Stimulated activated naive CD4-positive, alpha-beta T cell treated with Interleukin-2 at 50 U/mL for 16 hours (primary cell): Measurements from ENCODE around the gene NRAP.

ENCODE experiments used
- DNase-seq: peaks from one replicate; lab custom pipeline; 2025; lab: John Stamatoyannopoulos, UW

NRAP gene

GRCh38 chr10:113631684-113632367 is 32.0 kb downstream of the NRAP start:
- no peak for DNase-seq

GRCh38 chr10:113630929-113631533 is 32.8 kb downstream of the NRAP start:
- DNase-seq = no peak

GRCh38 chr10:113628607-113629153 is 35.2 kb downstream of the NRAP start:
- no peak for DNase-seq

- no peak for DNase-seq
Measured at GRCh38 chr10:113627836-113628235, 36.0 kb downstream of the NRAP start.

GRCh38 chr10:113626809-113627355 is 37.0 kb downstream of the NRAP start:
- DNase-seq = no peak

- no peak for DNase-seq
Measured at GRCh38 chr10:113625461-113626186, 38.2 kb downstream of the NRAP start.

- DNase-seq = no peak
Measured at GRCh38 chr10:113622831-113623230, 41.0 kb downstream of the NRAP start.

- DNase-seq = no peak
Measured at GRCh38 chr10:113621799-113622198, 42.0 kb downstream of the NRAP start.

GRCh38 chr10:113620936-113621335 is 42.9 kb downstream of the NRAP start:
- DNase-seq = no peak

GRCh38 chr10:113620511-113620910 is 43.3 kb downstream of the NRAP start:
- no peak for DNase-seq

- no peak for DNase-seq
Measured at GRCh38 chr10:113619401-113619800, 44.4 kb downstream of the NRAP start.

GRCh38 chr10:113618338-113618737 is 45.5 kb downstream of the NRAP start:
- no peak for DNase-seq

- DNase-seq = no peak
Measured at GRCh38 chr10:113617086-113617485, 46.8 kb downstream of the NRAP start.

- DNase-seq = no peak
Measured at GRCh38 chr10:113616244-113617074, 47.4 kb downstream of the NRAP start.

- no peak for DNase-seq
Measured at GRCh38 chr10:113613977-113614690, 49.7 kb downstream of the NRAP start.

- DNase-seq = no peak
Measured at GRCh38 chr10:113613427-113613826, 50.4 kb downstream of the NRAP start.

GRCh38 chr10:113612154-113612553 is 51.7 kb downstream of the NRAP start:
- DNase-seq = no peak

GRCh38 chr10:113610631-113611601 is 52.9 kb downstream of the NRAP start:
- DNase-seq = no peak

GRCh38 chr10:113609704-113610108 is 54.1 kb downstream of the NRAP start:
- no peak for DNase-seq
